ENCODE results near the gene PDE7B. TPM values are rescaled to one million over a fixed set of nuclear protein-coding genes. Genes with fewer than 3 reads are reported as not detected.

Gene PDE7B
- total RNA-seq, 1 donor from 2014 or later = 16.0 TPM

- peaks cover 2% of the 10 kb centered on the region for H3K36me3 Mint-ChIP-seq (ENCODE audit: low read depth)
- peaks cover 2% of the 10 kb centered on the region for H3K4me1 Mint-ChIP-seq
- no peak for DNase-seq
- no peaks in the 10 kb centered on the region for H3K9me3 Mint-ChIP-seq
- intact Hi-C loops (cut with micrococcal nuclease) = loop anchor here (10.0 kb wide), 1 partner anchor 193 kb away; no protein-coding TSS in a partner anchor
- H3K27ac Mint-ChIP-seq = no peak overlapping the region
- H3K4me3 Mint-ChIP-seq = no peak overlapping the region
- H3K27me3 Mint-ChIP-seq = no peaks in the 10 kb centered on the region
These were observed 180.5 kb downstream of the PDE7B start for GRCh38 chr6:136031982-136032381.

- Mint-ChIP-seq H3K4me1 (peaks cover 11% of the 10 kb centered on the region), H3K36me3 (ENCODE audit: low read depth) (peaks cover 4% of the 10 kb centered on the region), H3K27me3 (no peaks in the 10 kb centered on the region), H3K4me3 (no peak overlapping the region), H3K9me3 (no peaks in the 10 kb centered on the region), H3K27ac (no peak overlapping the region)
- no peak for DNase-seq
- intact Hi-C loops (cut with micrococcal nuclease) = loop anchor here (10.0 kb wide), 1 partner anchor 191 kb away; no protein-coding TSS in a partner anchor
These were observed 181.9 kb downstream of the PDE7B start for GRCh38 chr6:136033416-136033815.

- Mint-ChIP-seq H3K27me3 (no peaks in the 10 kb centered on the region), H3K27ac (no peak overlapping the region), H3K4me3 (no peak overlapping the region), H3K4me1 (peaks cover 11% of the 10 kb centered on the region), H3K9me3 (no peaks in the 10 kb centered on the region), H3K36me3 (ENCODE audit: low read depth) (peaks cover 4% of the 10 kb centered on the region)
- intact Hi-C loops (cut with micrococcal nuclease) = loop anchor here (10.0 kb wide), 1 partner anchor 190 kb away; no protein-coding TSS in a partner anchor
- DNase-seq = no peak
These were observed 182.9 kb downstream of the PDE7B start for GRCh38 chr6:136034422-136034821.

GRCh38 chr6:136035378-136036070 lies 184.0 kb downstream of the PDE7B start:
- no peak overlapping the region for H3K27ac Mint-ChIP-seq
- no peak overlapping the region for H3K4me3 Mint-ChIP-seq
- DNase-seq = no peak
- intact Hi-C loops (cut with micrococcal nuclease) = loop anchor here (10.0 kb wide), 1 partner anchor 189 kb away; no protein-coding TSS in a partner anchor
- peaks cover 13% of the 10 kb centered on the region for H3K4me1 Mint-ChIP-seq
- H3K9me3 Mint-ChIP-seq = no peaks in the 10 kb centered on the region
- peaks cover 5% of the 10 kb centered on the region for H3K36me3 Mint-ChIP-seq (ENCODE audit: low read depth)
- peaks cover 3% of the 10 kb centered on the region for H3K27me3 Mint-ChIP-seq

- Mint-ChIP-seq H3K27me3 (peaks cover 3% of the 10 kb centered on the region), H3K4me1 (peaks cover 13% of the 10 kb centered on the region), H3K36me3 (ENCODE audit: low read depth) (peaks cover 5% of the 10 kb centered on the region), H3K4me3 (no peak overlapping the region), H3K27ac (no peak overlapping the region), H3K9me3 (no peaks in the 10 kb centered on the region)
- DNase-seq = no peak
- intact Hi-C loops (cut with micrococcal nuclease) = loop anchor here (10.0 kb wide), 1 partner anchor 189 kb away; no protein-coding TSS in a partner anchor
These were observed 184.5 kb downstream of the PDE7B start for GRCh38 chr6:136036071-136036380.

GRCh38 chr6:136036601-136037000 lies 185.1 kb downstream of the PDE7B start:
- no peak for DNase-seq
- Mint-ChIP-seq H3K4me3 (no peak overlapping the region), H3K9me3 (no peaks in the 10 kb centered on the region), H3K4me1 (peaks cover 13% of the 10 kb centered on the region), H3K27ac (no peak overlapping the region), H3K36me3 (ENCODE audit: low read depth) (peaks cover 5% of the 10 kb centered on the region), H3K27me3 (peaks cover 7% of the 10 kb centered on the region)
- intact Hi-C loops (cut with micrococcal nuclease) = loop anchor here (10.0 kb wide), 1 partner anchor 188 kb away; no protein-coding TSS in a partner anchor

- peaks cover 7% of the 10 kb centered on the region for H3K27me3 Mint-ChIP-seq
- DNase-seq = no peak
- intact Hi-C loops (cut with micrococcal nuclease) = loop anchor here (10.0 kb wide), 1 partner anchor 187 kb away; no protein-coding TSS in a partner anchor
- peaks cover 5% of the 10 kb centered on the region for H3K36me3 Mint-ChIP-seq (ENCODE audit: low read depth)
- H3K9me3 Mint-ChIP-seq = no peaks in the 10 kb centered on the region
- peak overlapping the region; percentile 27 for H3K4me3 Mint-ChIP-seq
- peaks cover 11% of the 10 kb centered on the region for H3K4me1 Mint-ChIP-seq
- peak overlapping the region; percentile 15 for H3K27ac Mint-ChIP-seq
These were observed 185.9 kb downstream of the PDE7B start for GRCh38 chr6:136037242-136037875.

- Mint-ChIP-seq H3K27me3 (peaks cover 7% of the 10 kb centered on the region), H3K27ac (peak overlapping the region; percentile 25), H3K4me1 (peaks cover 11% of the 10 kb centered on the region), H3K9me3 (no peaks in the 10 kb centered on the region), H3K4me3 (peak overlapping the region; percentile 27), H3K36me3 (ENCODE audit: low read depth) (peaks cover 5% of the 10 kb centered on the region)
- intact Hi-C loops (cut with micrococcal nuclease) = loop anchor here (10.0 kb wide), 1 partner anchor 187 kb away; no protein-coding TSS in a partner anchor
- DNase-seq = no peak
These were observed 186.5 kb downstream of the PDE7B start for GRCh38 chr6:136037876-136038460.

GRCh38 chr6:136038531-136038930 lies 187.0 kb downstream of the PDE7B start:
- peaks cover 7% of the 10 kb centered on the region for H3K27me3 Mint-ChIP-seq
- DNase-seq = no peak
- no peak overlapping the region for H3K4me3 Mint-ChIP-seq
- no peak overlapping the region for H3K27ac Mint-ChIP-seq
- peaks cover 5% of the 10 kb centered on the region for H3K36me3 Mint-ChIP-seq (ENCODE audit: low read depth)
- H3K4me1 Mint-ChIP-seq = peaks cover 11% of the 10 kb centered on the region
- H3K9me3 Mint-ChIP-seq = no peaks in the 10 kb centered on the region
- intact Hi-C loops (cut with micrococcal nuclease) = loop anchor here (10.0 kb wide), 1 partner anchor 186 kb away; no protein-coding TSS in a partner anchor

- Mint-ChIP-seq H3K36me3 (ENCODE audit: low read depth) (peaks cover 5% of the 10 kb centered on the region), H3K27me3 (peaks cover 9% of the 10 kb centered on the region), H3K27ac (no peak overlapping the region), H3K4me1 (peaks cover 11% of the 10 kb centered on the region), H3K9me3 (no peaks in the 10 kb centered on the region), H3K4me3 (no peak overlapping the region)
- no peak for DNase-seq
- intact Hi-C loops (cut with micrococcal nuclease) = loop anchor here (10.0 kb wide), 1 partner anchor 186 kb away; no protein-coding TSS in a partner anchor
These were observed 187.7 kb downstream of the PDE7B start for GRCh38 chr6:136039185-136039584.

- Mint-ChIP-seq H3K27me3 (no peaks in the 10 kb centered on the region), H3K4me3 (peak overlapping the region; percentile 28), H3K36me3 (ENCODE audit: low read depth) (peaks cover 13% of the 10 kb centered on the region), H3K27ac (peak overlapping the region; percentile 48), H3K9me3 (peaks cover 4% of the 10 kb centered on the region), H3K4me1 (peaks cover 15% of the 10 kb centered on the region)
- no peak for DNase-seq
- intact Hi-C loops (cut with micrococcal nuclease) = no loop called here
These were observed 199.0 kb downstream of the PDE7B start for GRCh38 chr6:136050475-136050874.

- H3K27me3 Mint-ChIP-seq = no peaks in the 10 kb centered on the region
- intact Hi-C loops (cut with micrococcal nuclease) = no loop called here
- H3K27ac Mint-ChIP-seq = peak overlapping the region; percentile 48
- peaks cover 15% of the 10 kb centered on the region for H3K4me1 Mint-ChIP-seq
- peaks cover 9% of the 10 kb centered on the region for H3K9me3 Mint-ChIP-seq
- peak; percentile 66 for DNase-seq
- H3K36me3 Mint-ChIP-seq (ENCODE audit: low read depth) = peaks cover 13% of the 10 kb centered on the region
- H3K4me3 Mint-ChIP-seq = peak overlapping the region; percentile 27
These were observed 199.8 kb downstream of the PDE7B start for GRCh38 chr6:136051140-136051775.

GRCh38 chr6:136052031-136052430 lies 200.5 kb downstream of the PDE7B start:
- DNase-seq = no peak
- Mint-ChIP-seq H3K27ac (no peak overlapping the region), H3K27me3 (peaks cover 1% of the 10 kb centered on the region), H3K4me1 (peaks cover 15% of the 10 kb centered on the region), H3K36me3 (ENCODE audit: low read depth) (peaks cover 15% of the 10 kb centered on the region), H3K9me3 (peaks cover 9% of the 10 kb centered on the region), H3K4me3 (no peak overlapping the region)
- intact Hi-C loops (cut with micrococcal nuclease) = no loop called here
